A673 (cell line): ENCODE results near the gene CYBB. TPM values are rescaled to one million over a fixed set of nuclear protein-coding genes. Genes with fewer than 3 reads are reported as not detected.

Experiments
- BruUV-seq: library from RNA; stranded (reverse); fragments of 400-500 nt; replicated peaks from 2 replicates; lab custom pipeline; 2021; lab: Mats Ljungman, UMichigan
- CTCF ChIA-PET: fragments of 300-600 bp; sonication (Branson Sonifier 250); formaldehyde crosslinking; loops from one replicate; lab custom pipeline; 2022; ENCODE audit warnings: antibody characterized with exemption; lab: Charles Lee
- POLR2A ChIA-PET: fragments of 300-600 bp; sonication (Branson Sonifier 250); formaldehyde crosslinking; loops from one replicate; lab custom pipeline; 2022; ENCODE audit warnings: antibody characterized with exemption; ENCODE audit not compliant: low non-redundant PET; lab: Charles Lee
- DNase-seq: peaks from one replicate; pipeline ENCODE4 v3.0.0-alpha.2; 2015; ENCODE audit warnings: low spot score
- H3K27ac ChIP-seq: fragments of 200-600 bp; sonication (generic); 2 replicates; pipeline ENCODE4 v1.5.1; 2016; ENCODE audit warnings: mixed run types, low read depth, mild to moderate bottlenecking, mixed read lengths, antibody characterized with exemption, low read length; ENCODE audit not compliant: poor library complexity, severe bottlenecking
- H3K27me3 ChIP-seq: fragments of 200-600 bp; sonication (generic); replicated peaks from 2 replicates; pipeline ENCODE4 v1.6.1; 2017; ENCODE audit warnings: mixed run types, low read depth, mild to moderate bottlenecking, mixed read lengths, antibody characterized with exemption, low read length; ENCODE audit not compliant: insufficient read depth, poor library complexity
- H3K36me3 ChIP-seq: fragments of 200-600 bp; sonication (generic); 2 replicates; pipeline ENCODE4 v1.6.1; 2016; ENCODE audit warnings: mixed run types, mild to moderate bottlenecking, mixed read lengths, antibody characterized with exemption, low read length; ENCODE audit not compliant: insufficient read depth, poor library complexity, severe bottlenecking
- H3K4me1 ChIP-seq: fragments of 200-600 bp; sonication (generic); 2 replicates; pipeline ENCODE4 v1.6.1; 2017; ENCODE audit warnings: mixed run types, mild to moderate bottlenecking, mixed read lengths, antibody characterized with exemption, low read length; ENCODE audit not compliant: insufficient read depth, poor library complexity, severe bottlenecking
- H3K4me3 ChIP-seq: fragments of 200-600 bp; sonication (generic); 2 replicates; pipeline ENCODE4 v1.5.1; 2016; ENCODE audit warnings: low read depth, mixed run types, mild to moderate bottlenecking, mixed read lengths, low read length; ENCODE audit not compliant: poor library complexity, severe bottlenecking
- H3K9me3 ChIP-seq: fragments of 200-600 bp; sonication (generic); 2 replicates; pipeline ENCODE4 v1.6.1; 2016; ENCODE audit warnings: mixed run types, low read depth, mild to moderate bottlenecking, mixed read lengths, antibody characterized with exemption, low read length; ENCODE audit not compliant: poor library complexity, severe bottlenecking
- EZH2 ChIP-seq: fragments of 200-600 bp; sonication (generic); IDR thresholded peaks from 2 replicates; pipeline ENCODE4 v1.6.1; 2017; ENCODE audit warnings: borderline replicate concordance, low read depth, mild to moderate bottlenecking, mixed read lengths, antibody characterized with exemption, low read length; ENCODE audit not compliant: poor library complexity, severe bottlenecking
- intact Hi-C: fragments of 100-400 bp; cut with micrococcal nuclease; formaldehyde crosslinking; loops from one replicate; pipeline ENCODE4 v1.10.0; 2022; ENCODE audit not compliant: unreplicated experiment
- total RNA-seq: library from RNA; stranded (reverse); gene quantifications from 2 replicates; pipeline ENCODE4 v1.2.3, GENCODE V29; 2021
- TF ChIP-seq, protein P1 (sequence below): fragments of 300-800, 200-600 bp; sonication (generic); conservative IDR thresholded peaks from 2 replicates; pipeline ENCODE4 v1.5.1; 2017; ENCODE audit warnings: low read depth, mild to moderate bottlenecking, antibody characterized with exemption, low read length, moderate library complexity, mixed read lengths

CYBB gene
- total RNA-seq, 1 experiment from 2014 or later, result not detected

DNA sequence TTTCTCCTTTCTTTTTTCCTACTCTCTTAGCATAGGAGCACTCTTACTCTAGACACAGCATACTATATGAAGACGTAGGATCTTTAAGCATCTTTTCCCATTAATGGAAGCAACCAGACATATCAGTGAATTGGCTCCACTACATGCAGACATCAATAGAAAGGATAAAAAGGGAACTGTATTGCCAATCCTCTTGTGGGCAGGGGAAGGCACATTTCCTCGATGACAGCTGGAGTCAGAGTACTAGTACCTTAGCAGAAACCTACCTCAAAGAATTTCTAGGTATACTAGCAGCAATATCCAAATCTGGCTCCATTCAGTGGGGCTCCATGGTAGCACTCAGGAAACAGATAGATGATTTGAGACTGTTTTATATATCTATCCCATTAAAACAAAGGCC is 20.1 kb downstream of the CYBB start:
- TF ChIP-seq, protein P1, sequence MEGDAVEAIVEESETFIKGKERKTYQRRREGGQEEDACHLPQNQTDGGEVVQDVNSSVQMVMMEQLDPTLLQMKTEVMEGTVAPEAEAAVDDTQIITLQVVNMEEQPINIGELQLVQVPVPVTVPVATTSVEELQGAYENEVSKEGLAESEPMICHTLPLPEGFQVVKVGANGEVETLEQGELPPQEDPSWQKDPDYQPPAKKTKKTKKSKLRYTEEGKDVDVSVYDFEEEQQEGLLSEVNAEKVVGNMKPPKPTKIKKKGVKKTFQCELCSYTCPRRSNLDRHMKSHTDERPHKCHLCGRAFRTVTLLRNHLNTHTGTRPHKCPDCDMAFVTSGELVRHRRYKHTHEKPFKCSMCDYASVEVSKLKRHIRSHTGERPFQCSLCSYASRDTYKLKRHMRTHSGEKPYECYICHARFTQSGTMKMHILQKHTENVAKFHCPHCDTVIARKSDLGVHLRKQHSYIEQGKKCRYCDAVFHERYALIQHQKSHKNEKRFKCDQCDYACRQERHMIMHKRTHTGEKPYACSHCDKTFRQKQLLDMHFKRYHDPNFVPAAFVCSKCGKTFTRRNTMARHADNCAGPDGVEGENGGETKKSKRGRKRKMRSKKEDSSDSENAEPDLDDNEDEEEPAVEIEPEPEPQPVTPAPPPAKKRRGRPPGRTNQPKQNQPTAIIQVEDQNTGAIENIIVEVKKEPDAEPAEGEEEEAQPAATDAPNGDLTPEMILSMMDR, result no peak
- no peak for TF ChIP-seq EZH2
- Histone ChIP-seq H3K36me3 (no peaks in the 10 kb centered on the region), H3K4me1 (no peaks in the 10 kb centered on the region), H3K4me3 (no peak overlapping the region), H3K27ac (no peak overlapping the region), H3K27me3 (no peaks in the 10 kb centered on the region), H3K9me3 (no peaks in the 10 kb centered on the region)
- intact Hi-C loops, result no loop called here
- CTCF ChIA-PET, result no interaction called here
- DNase-seq, result no peak
- no TSS peak for BruUV-seq
- POLR2A ChIA-PET, result no interaction called here

DNA sequence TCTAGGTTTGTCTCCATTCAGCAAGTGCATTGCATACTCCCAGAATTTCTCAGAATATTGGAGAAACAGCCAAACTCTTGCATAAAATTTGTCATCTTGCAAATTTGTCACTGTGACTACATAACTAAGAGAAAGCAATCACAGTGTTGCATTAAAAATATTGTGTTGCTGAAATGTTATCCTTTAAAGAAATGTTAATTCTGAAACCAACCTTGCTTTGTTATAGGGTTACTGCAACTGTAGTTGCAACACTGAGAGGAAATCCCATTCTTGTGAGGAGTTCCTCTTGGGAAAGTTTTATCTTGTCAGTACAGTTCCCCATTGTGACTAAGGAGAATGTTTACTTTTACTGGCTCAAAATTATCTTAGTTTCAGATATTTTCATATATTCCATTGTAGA is 20.9 kb downstream of the CYBB start:
- Histone ChIP-seq H3K4me1 (no peaks in the 10 kb centered on the region), H3K27me3 (no peaks in the 10 kb centered on the region), H3K9me3 (no peaks in the 10 kb centered on the region), H3K27ac (no peak overlapping the region), H3K36me3 (no peaks in the 10 kb centered on the region), H3K4me3 (no peak overlapping the region)
- DNase-seq, result no peak
- intact Hi-C loops, result no loop called here
- no TSS peak for BruUV-seq
- ChIA-PET CTCF (no interaction called here), POLR2A (no interaction called here)
- TF ChIP-seq, protein P1, result no peak
- no peak for TF ChIP-seq EZH2

DNA sequence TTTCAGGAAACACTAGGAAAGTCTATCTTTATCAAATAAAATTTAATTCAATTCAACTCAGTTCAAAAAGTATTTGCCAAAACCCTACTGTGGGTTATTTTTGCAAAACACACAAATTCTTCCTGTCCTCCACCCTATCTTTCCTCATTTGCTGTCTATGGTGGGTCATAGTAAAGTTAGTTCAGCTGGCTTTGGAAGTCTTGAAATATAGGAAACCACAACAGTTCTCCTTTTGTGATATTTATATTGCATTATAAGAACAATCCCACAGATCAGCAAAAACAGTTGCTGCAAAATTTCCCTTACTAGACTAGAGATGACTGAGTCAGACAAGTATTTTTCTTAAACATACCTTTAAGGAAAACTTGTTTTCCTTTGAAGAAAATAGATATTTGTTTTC is 22.2 kb downstream of the CYBB start:
- Histone ChIP-seq H3K27me3 (no peaks in the 10 kb centered on the region), H3K9me3 (no peaks in the 10 kb centered on the region), H3K4me1 (no peaks in the 10 kb centered on the region), H3K4me3 (no peak overlapping the region), H3K36me3 (no peaks in the 10 kb centered on the region), H3K27ac (no peak overlapping the region)
- BruUV-seq, result no TSS peak
- POLR2A ChIA-PET, result no interaction called here
- CTCF ChIA-PET, result no interaction called here
- DNase-seq, result no peak
- intact Hi-C loops, result no loop called here
- no peak for TF ChIP-seq EZH2
- TF ChIP-seq, protein P1, result no peak
